ENCODE data around the gene KRT76. TPM values are rescaled to one million over a fixed set of nuclear protein-coding genes. Genes with fewer than 3 reads are reported as not detected.

Gene KRT76
- total RNA-seq, 1 experiment from 2014 or later, result 0.21 TPM

- Histone ChIP-seq H3K27me3 (replicated peaks) (peaks cover 87% of the 10 kb centered on the region), H3K9me3 (replicated peaks) (peaks cover 30% of the 10 kb centered on the region), H3K4me1 (replicated peaks) (no peaks in the 10 kb centered on the region), H3K4me3 (no peak overlapping the region), H3K36me3 (no peaks in the 10 kb centered on the region), H3K27ac (no peak overlapping the region)
- DNase-seq (ENCODE audit: low read depth in 1 of 2, low spot score in 2 of 2), result peak; percentile 78 to 94
Measured at GRCh38 chr12:52808573-52809160, 31.5 kb upstream of the KRT76 start.

GRCh38 chr12:52807544-52808470 is 30.7 kb upstream of the KRT76 start:
- H3K36me3 ChIP-seq, result no peaks in the 10 kb centered on the region
- H3K4me3 ChIP-seq, result no peak overlapping the region
- H3K27ac ChIP-seq, result no peak overlapping the region
- DNase-seq (ENCODE audit: low read depth in 1 of 2, low spot score in 2 of 2), result peak; percentile 82 to 95
- no peaks in the 10 kb centered on the region for H3K4me1 ChIP-seq (replicated peaks)
- H3K27me3 ChIP-seq (replicated peaks), result peaks cover 85% of the 10 kb centered on the region
- peaks cover 33% of the 10 kb centered on the region for H3K9me3 ChIP-seq (replicated peaks)

GRCh38 chr12:52806821-52807543 is 29.8 kb upstream of the KRT76 start:
- no peak overlapping the region for H3K27ac ChIP-seq
- no peaks in the 10 kb centered on the region for H3K36me3 ChIP-seq
- peaks cover 40% of the 10 kb centered on the region for H3K9me3 ChIP-seq (replicated peaks)
- peak; percentile 82 to 94 for DNase-seq (ENCODE audit: low read depth in 1 of 2, low spot score in 2 of 2)
- peaks cover under 1% of the 10 kb centered on the region for H3K4me1 ChIP-seq (replicated peaks)
- no peak overlapping the region for H3K4me3 ChIP-seq
- H3K27me3 ChIP-seq (replicated peaks), result peaks cover 78% of the 10 kb centered on the region

- no peaks in the 10 kb centered on the region for H3K36me3 ChIP-seq
- no peak overlapping the region for H3K27ac ChIP-seq
- peak; percentile 78 to 91 for DNase-seq (ENCODE audit: low read depth in 1 of 2, low spot score in 2 of 2)
- H3K4me1 ChIP-seq (replicated peaks), result peaks cover 8% of the 10 kb centered on the region
- H3K4me3 ChIP-seq, result no peak overlapping the region
- H3K27me3 ChIP-seq (replicated peaks), result peaks cover 71% of the 10 kb centered on the region
- peaks cover 42% of the 10 kb centered on the region for H3K9me3 ChIP-seq (replicated peaks)
Measured at GRCh38 chr12:52806169-52806811, 29.1 kb upstream of the KRT76 start.

GRCh38 chr12:52805739-52806138 is 28.6 kb upstream of the KRT76 start:
- Histone ChIP-seq H3K36me3 (no peaks in the 10 kb centered on the region), H3K4me1 (replicated peaks) (peaks cover 12% of the 10 kb centered on the region), H3K27me3 (replicated peaks) (peaks cover 65% of the 10 kb centered on the region), H3K4me3 (no peak overlapping the region), H3K27ac (no peak overlapping the region), H3K9me3 (replicated peaks) (peaks cover 42% of the 10 kb centered on the region)
- peak in 1 of 2 experiments; percentile 83 for DNase-seq (ENCODE audit: low read depth in 1 of 2, low spot score in 2 of 2)

GRCh38 chr12:52805000-52805399 is 27.9 kb upstream of the KRT76 start:
- Histone ChIP-seq H3K4me1 (replicated peaks) (peaks cover 19% of the 10 kb centered on the region), H3K27me3 (replicated peaks) (peaks cover 59% of the 10 kb centered on the region), H3K27ac (no peak overlapping the region), H3K36me3 (no peaks in the 10 kb centered on the region), H3K9me3 (replicated peaks) (peaks cover 42% of the 10 kb centered on the region), H3K4me3 (no peak overlapping the region)
- DNase-seq (ENCODE audit: low read depth in 1 of 2, low spot score in 2 of 2), result peak; percentile 83 to 89

- H3K4me3 ChIP-seq, result no peak overlapping the region
- peaks cover 22% of the 10 kb centered on the region; the same call in 1 of the 2 replicates for H3K9me3 ChIP-seq (replicated peaks)
- H3K27ac ChIP-seq, result no peak overlapping the region
- DNase-seq (ENCODE audit: low read depth in 1 of 2, low spot score in 2 of 2), result peak; percentile 79 to 95
- no peaks in the 10 kb centered on the region for H3K36me3 ChIP-seq
- H3K4me1 ChIP-seq (replicated peaks), result peaks cover 44% of the 10 kb centered on the region
- peaks cover 34% of the 10 kb centered on the region for H3K27me3 ChIP-seq (replicated peaks)
Measured at GRCh38 chr12:52802442-52802841, 25.3 kb upstream of the KRT76 start.

GRCh38 chr12:52801773-52802172 is 24.6 kb upstream of the KRT76 start:
- no peaks in the 10 kb centered on the region for H3K36me3 ChIP-seq
- H3K4me3 ChIP-seq, result no peak overlapping the region
- peaks cover 27% of the 10 kb centered on the region for H3K27me3 ChIP-seq (replicated peaks)
- H3K4me1 ChIP-seq (replicated peaks), result peaks cover 46% of the 10 kb centered on the region
- H3K27ac ChIP-seq, result no peak overlapping the region
- peaks cover 19% of the 10 kb centered on the region; the same call in 1 of the 2 replicates for H3K9me3 ChIP-seq (replicated peaks)
- DNase-seq (ENCODE audit: low read depth in 1 of 2, low spot score in 2 of 2), result no peak

- H3K9me3 ChIP-seq (replicated peaks), result peaks cover 15% of the 10 kb centered on the region; the same call in 1 of the 2 replicates
- no peaks in the 10 kb centered on the region for H3K36me3 ChIP-seq
- H3K27me3 ChIP-seq (replicated peaks), result peaks cover 15% of the 10 kb centered on the region
- H3K27ac ChIP-seq, result no peak overlapping the region; the same call in 1 of the 2 replicates
- H3K4me1 ChIP-seq (replicated peaks), result peaks cover 46% of the 10 kb centered on the region
- peak in 1 of 2 experiments; percentile 92 for DNase-seq (ENCODE audit: low read depth in 1 of 2, low spot score in 2 of 2)
- no peak overlapping the region for H3K4me3 ChIP-seq
Measured at GRCh38 chr12:52800259-52800917, 23.2 kb upstream of the KRT76 start.

- Histone ChIP-seq H3K4me1 (replicated peaks) (peaks cover 49% of the 10 kb centered on the region), H3K4me3 (no peak overlapping the region), H3K27me3 (replicated peaks) (peaks cover 14% of the 10 kb centered on the region), H3K9me3 (replicated peaks) (peaks cover 20% of the 10 kb centered on the region; the same call in 1 of the 2 replicates), H3K36me3 (no peaks in the 10 kb centered on the region), H3K27ac (peak overlapping the region; percentile 62)
- DNase-seq (ENCODE audit: low read depth in 1 of 2, low spot score in 2 of 2), result peak in 1 of 2 experiments; percentile 93
Measured at GRCh38 chr12:52799505-52800211, 22.5 kb upstream of the KRT76 start.

- peak in 1 of 2 experiments; percentile 92 for DNase-seq (ENCODE audit: low read depth in 1 of 2, low spot score in 2 of 2)
- peaks cover 26% of the 10 kb centered on the region; the same call in 1 of the 2 replicates for H3K9me3 ChIP-seq (replicated peaks)
- H3K36me3 ChIP-seq, result no peaks in the 10 kb centered on the region
- peaks cover 54% of the 10 kb centered on the region for H3K4me1 ChIP-seq (replicated peaks)
- H3K27me3 ChIP-seq (replicated peaks), result peaks cover 12% of the 10 kb centered on the region
- no peak overlapping the region for H3K4me3 ChIP-seq
- H3K27ac ChIP-seq, result peak overlapping the region; percentile 62
Measured at GRCh38 chr12:52798671-52799504, 21.7 kb upstream of the KRT76 start.

Data from SJSA1 (cell line).